Measurements from ENCODE around the gene NUSAP1.
A peak's percentile ranks its signal among the peaks of the same experiment; 100 is the strongest.

Gene NUSAP1

GRCh38 chr15:41416128-41416741, 83.6 kb downstream of the NUSAP1 start:
- DNase-seq, result no peak
- Histone ChIP-seq H2AFZ (ENCODE audit: low read depth, low read length) (peak overlapping the region; percentile 96), H3K27me3 (ENCODE audit: insufficient read depth, low read length, poor library complexity) (no peaks in the 10 kb centered on the region), H3K4me3 (ENCODE audit: low read depth in 1 of 2, low read length in 2 of 2) (peak overlapping the region; percentile 94 to 98), H4K20me1 (ENCODE audit: insufficient read depth, low read length) (peaks cover 18% of the 10 kb centered on the region), H3K4me2 (ENCODE audit: insufficient read depth, low read length) (peak overlapping the region; percentile 94), H3K27ac (ENCODE audit: low read length) (peak overlapping the region; percentile 79), H3K36me3 (ENCODE audit: insufficient read depth, low read length) (no peaks in the 10 kb centered on the region; the same call in 1 of the 2 replicates), H3K79me2 (ENCODE audit: insufficient read depth, low read length) (peaks cover 51% of the 10 kb centered on the region), H3K9me3 (ENCODE audit: insufficient read depth, low read length, severe bottlenecking) (no peaks in the 10 kb centered on the region), H3K4me1 (ENCODE audit: insufficient read depth, low read length) (peaks cover 37% of the 10 kb centered on the region), H3K9ac (ENCODE audit: low read depth, low read length) (peak overlapping the region; percentile 85)
- no peak for TF ChIP-seq CTCF (IDR thresholded peaks at IDR 0.05; ENCODE audit: borderline replicate concordance, extremely low read depth, low read length, poor library complexity, severe bottlenecking)
- no peak for TF ChIP-seq EZH2 (IDR thresholded peaks at IDR 0.05; ENCODE audit: borderline replicate concordance, low read depth, low read length, severe bottlenecking)
- ATAC-seq (ENCODE audit: insufficient read depth, low read depth), result peak; percentile 21

- ATAC-seq (ENCODE audit: insufficient read depth, low read depth), result peak; percentile 91
- H3K79me2 ChIP-seq (ENCODE audit: insufficient read depth, low read length), result peaks cover 57% of the 10 kb centered on the region
- H3K27me3 ChIP-seq (ENCODE audit: insufficient read depth, low read length, poor library complexity), result no peaks in the 10 kb centered on the region
- peak within 1 kb of the TSS; percentile 94 for H3K4me2 ChIP-seq (ENCODE audit: insufficient read depth, low read length)
- H3K9me3 ChIP-seq (ENCODE audit: insufficient read depth, low read length, severe bottlenecking), result no peaks in the 10 kb centered on the region
- peaks cover 18% of the 10 kb centered on the region for H4K20me1 ChIP-seq (ENCODE audit: insufficient read depth, low read length)
- no peaks in the 10 kb centered on the region; the same call in 1 of the 2 replicates for H3K36me3 ChIP-seq (ENCODE audit: insufficient read depth, low read length)
- peak within 1 kb of the TSS; percentile 96 for H2AFZ ChIP-seq (ENCODE audit: low read depth, low read length)
- peak within 1 kb of the TSS; percentile 79 for H3K27ac ChIP-seq (ENCODE audit: low read length)
- peak; percentile 94 for DNase-seq
- peak within 1 kb of the TSS; percentile 85 for H3K9ac ChIP-seq (ENCODE audit: low read depth, low read length)
- H3K4me3 ChIP-seq (ENCODE audit: low read depth in 1 of 2, low read length in 2 of 2), result peak within 1 kb of the TSS; percentile 94 to 98
- TF ChIP-seq EZH2 (IDR thresholded peaks at IDR 0.05; ENCODE audit: borderline replicate concordance, low read depth, low read length, severe bottlenecking) (no peak), CTCF (IDR thresholded peaks at IDR 0.05; ENCODE audit: borderline replicate concordance, extremely low read depth, low read length, poor library complexity, severe bottlenecking) (no peak)
- peaks cover 37% of the 10 kb centered on the region for H3K4me1 ChIP-seq (ENCODE audit: insufficient read depth, low read length)
Observed at GRCh38 chr15:41416742-41417417, 84.2 kb downstream of the NUSAP1 start, which contains the start of gene RTF1. Gene RTF1 (plus strand): TSS chr15:41417095. CDS start chr15:41417116, 21 bp downstream.

GRCh38 chr15:41417418-41418195, 84.9 kb downstream of the NUSAP1 start:
- no peak for DNase-seq
- H3K36me3 ChIP-seq (ENCODE audit: insufficient read depth, low read length), result no peaks in the 10 kb centered on the region; the same call in 1 of the 2 replicates
- H3K9me3 ChIP-seq (ENCODE audit: insufficient read depth, low read length, severe bottlenecking), result no peaks in the 10 kb centered on the region
- no peaks in the 10 kb centered on the region for H3K27me3 ChIP-seq (ENCODE audit: insufficient read depth, low read length, poor library complexity)
- H3K4me2 ChIP-seq (ENCODE audit: insufficient read depth, low read length), result peak overlapping the region; percentile 76
- H3K9ac ChIP-seq (ENCODE audit: low read depth, low read length), result peak overlapping the region; percentile 85
- peak overlapping the region; percentile 64 for H2AFZ ChIP-seq (ENCODE audit: low read depth, low read length)
- peak overlapping the region; percentile 94 to 98 for H3K4me3 ChIP-seq (ENCODE audit: low read depth in 1 of 2, low read length in 2 of 2)
- TF ChIP-seq CTCF (IDR thresholded peaks at IDR 0.05; ENCODE audit: borderline replicate concordance, extremely low read depth, low read length, poor library complexity, severe bottlenecking), result no peak
- no peak for TF ChIP-seq EZH2 (IDR thresholded peaks at IDR 0.05; ENCODE audit: borderline replicate concordance, low read depth, low read length, severe bottlenecking)
- peaks cover 64% of the 10 kb centered on the region for H3K79me2 ChIP-seq (ENCODE audit: insufficient read depth, low read length)
- peaks cover 18% of the 10 kb centered on the region for H4K20me1 ChIP-seq (ENCODE audit: insufficient read depth, low read length)
- peaks cover 37% of the 10 kb centered on the region for H3K4me1 ChIP-seq (ENCODE audit: insufficient read depth, low read length)
- ATAC-seq (ENCODE audit: insufficient read depth, low read depth), result peak; percentile 62
- H3K27ac ChIP-seq (ENCODE audit: low read length), result peak overlapping the region; percentile 68

Measured in DND-41 (cell line).